Tibial nerve (tissue), 4 donors: ENCODE measurements around the gene GAP43. TPM values are rescaled to one million over a fixed set of nuclear protein-coding genes. Genes with fewer than 3 reads are reported as not detected.
A peak's percentile ranks its signal among the peaks of the same experiment; 100 is the strongest.

ENCODE experiments used
- DNase-seq, 2 donors: peaks; one replicate each; pipeline ENCODE4 v3.0.0-alpha.2; 2019; ENCODE audit warnings: low spot score in 2 of 2
- H3K27ac ChIP-seq, 4 donors: fragments of 200-600 bp; sonication (generic) in 3 of 4; one replicate each; pipeline ENCODE4 v1.5.1; 2017 to 2019; ENCODE audit warnings: mild to moderate bottlenecking in 1 of 4
- H3K27me3 ChIP-seq, 2 donors: fragments of 200-600 bp; sonication (generic) in 1 of 2; one replicate each; pipeline versions ENCODE4 v1.5.1 to v1.6.0; 2017 to 2019
- H3K36me3 ChIP-seq, 3 donors: fragments of 200-600 bp; sonication (generic); one replicate each; pipeline ENCODE4 v1.5.1; 2018 to 2019
- H3K4me1 ChIP-seq, 4 donors: fragments of 200-600 bp; sonication (generic) in 3 of 4; one replicate each; pipeline ENCODE4 v1.5.1; 2017 to 2019
- H3K4me3 ChIP-seq, 4 donors: fragments of 200-600 bp; sonication (generic) in 3 of 4; one replicate each; pipeline ENCODE4 v1.5.1; 2017 to 2019; ENCODE audit warnings: mild to moderate bottlenecking in 1 of 4, moderate library complexity in 1 of 4
- H3K9me3 ChIP-seq, 4 donors: fragments of 200-600 bp; sonication (generic) in 3 of 4; one replicate each; pipeline ENCODE4 v1.5.1; 2017 to 2019
- CTCF ChIP-seq, 5 experiments: fragments of 200-600 bp in 3 of 5; fragments of 450-650 bp in 2 of 5; sonication (generic) in 3 of 5; IDR thresholded peaks; one replicate each; pipeline ENCODE4 v1.5.1; 2016 to 2019; ENCODE audit warnings: antibody characterized with exemption in 5 of 5, mild to moderate bottlenecking in 3 of 5, moderate library complexity in 2 of 5
- EP300 ChIP-seq, 2 donors: sonication (generic); formaldehyde crosslinking; IDR thresholded peaks; one replicate each; pipeline ENCODE4 v1.6.1; 2017; ENCODE audit warnings: antibody characterized with exemption in 2 of 2, mild to moderate bottlenecking in 1 of 2
- POLR2A ChIP-seq, 2 donors: fragments of 450-650 bp; IDR thresholded peaks; one replicate each; pipeline ENCODE4 v1.6.1; 2017; ENCODE audit warnings: antibody characterized with exemption in 2 of 2, mild to moderate bottlenecking in 2 of 2, moderate library complexity in 2 of 2
- WGBS, 2 donors: methylation state at CpG; one replicate each; pipeline ENCODE4 v1.1.5; 2018; 5-methylcytosine and 5-hydroxymethylcytosine counted together
- total RNA-seq, 4 donors: library from RNA; depleted of rRNA; stranded (reverse); fragments of >200 nt; gene quantifications; one replicate each; pipeline ENCODE4 v1.1.0, GENCODE V29; 2016

GAP43 gene
- total RNA-seq, 4 donors from 2014 or later = 2.4 to 15.3 (median 6.0) TPM

GRCh38 chr3:115660646-115661337, 37.5 kb downstream of the GAP43 start:
- TF ChIP-seq EP300 (IDR thresholded peaks at IDR 0.05) (no peak), POLR2A (IDR thresholded peaks at IDR 0.05) (no peak), CTCF (IDR thresholded peaks at IDR 0.05) (no peak)
- Histone ChIP-seq H3K27ac (peak overlapping the region in 3 of 4 donors; percentile 45 to 99 (median 98)), H3K4me3 (no peak overlapping the region), H3K36me3 (no peaks in the 10 kb centered on the region), H3K9me3 (no peaks in the 10 kb centered on the region), H3K4me1 (peaks cover 0 to 43% (median 24%) of the 10 kb centered on the region in 4 donors), H3K27me3 (no peaks in the 10 kb centered on the region)
- no peak for DNase-seq
- 55 to 65% methylated on average over 5 of the region's 5 CpGs for WGBS, 2 donors

- H3K9me3 ChIP-seq = no peaks in the 10 kb centered on the region
- no peaks in the 10 kb centered on the region for H3K27me3 ChIP-seq
- no peak overlapping the region for H3K27ac ChIP-seq
- 83 to 86% methylated on average over 1 of the region's 1 CpG for WGBS, 2 donors
- no peak for TF ChIP-seq POLR2A (IDR thresholded peaks at IDR 0.05)
- TF ChIP-seq CTCF (IDR thresholded peaks at IDR 0.05) = no peak
- no peak for TF ChIP-seq EP300 (IDR thresholded peaks at IDR 0.05)
- no peak overlapping the region for H3K4me3 ChIP-seq
- peaks cover 0 to 48% (median 26%) of the 10 kb centered on the region in 4 donors for H3K4me1 ChIP-seq
- H3K36me3 ChIP-seq = no peaks in the 10 kb centered on the region
- no peak for DNase-seq
Observed at GRCh38 chr3:115662356-115662755, 39.0 kb downstream of the GAP43 start.

- no peak for TF ChIP-seq EP300 (IDR thresholded peaks at IDR 0.05)
- TF ChIP-seq CTCF (IDR thresholded peaks at IDR 0.05) = no peak
- no peak for TF ChIP-seq POLR2A (IDR thresholded peaks at IDR 0.05)
- Histone ChIP-seq H3K27me3 (no peaks in the 10 kb centered on the region), H3K4me3 (no peak overlapping the region), H3K36me3 (no peaks in the 10 kb centered on the region), H3K27ac (no peak overlapping the region), H3K9me3 (no peaks in the 10 kb centered on the region), H3K4me1 (peaks cover 0 to 43% (median 25%) of the 10 kb centered on the region in 4 donors)
- 90 to 96% methylated on average over 3 of the region's 3 CpGs for WGBS, 2 donors
- no peak for DNase-seq
Observed at GRCh38 chr3:115663414-115663813, 40.1 kb downstream of the GAP43 start.

GRCh38 chr3:115666081-115666480, 42.8 kb downstream of the GAP43 start:
- Histone ChIP-seq H3K9me3 (no peaks in the 10 kb centered on the region), H3K27ac (peak overlapping the region in 1 of 4 donors; percentile 87), H3K27me3 (no peaks in the 10 kb centered on the region), H3K36me3 (no peaks in the 10 kb centered on the region), H3K4me1 (peaks cover 0 to 28% (median 13%) of the 10 kb centered on the region in 4 donors), H3K4me3 (no peak overlapping the region)
- no peak for TF ChIP-seq EP300 (IDR thresholded peaks at IDR 0.05)
- no peak for TF ChIP-seq POLR2A (IDR thresholded peaks at IDR 0.05)
- 91 to 94% methylated on average over 2 of the region's 2 CpGs for WGBS, 2 donors
- no peak for DNase-seq

GRCh38 chr3:115666920-115667737, 43.8 kb downstream of the GAP43 start:
- Histone ChIP-seq H3K4me3 (no peak overlapping the region), H3K9me3 (no peaks in the 10 kb centered on the region), H3K36me3 (no peaks in the 10 kb centered on the region), H3K27me3 (no peaks in the 10 kb centered on the region), H3K27ac (peak overlapping the region in 2 of 4 donors; percentile 46 to 87), H3K4me1 (peaks cover 0 to 32% (median 15%) of the 10 kb centered on the region in 4 donors)
- 71 to 73% methylated on average over 4 of the region's 4 CpGs for WGBS, 2 donors
- no peak for DNase-seq
- TF ChIP-seq EP300 (IDR thresholded peaks at IDR 0.05) = no peak
- TF ChIP-seq CTCF (IDR thresholded peaks at IDR 0.05) = no peak
- TF ChIP-seq POLR2A (IDR thresholded peaks at IDR 0.05) = no peak
